Retina (tissue), 1 donor: ENCODE results near the gene GASK1A.
"Not testable (repeated sequence)": the region's sequence is repeated elsewhere in the genome, so short reads cannot be mapped to it uniquely, and the experiment has no call there.

Source experiments
- DNase-seq: peaks from one replicate; pipeline ENCODE4 v3.0.0-alpha.2; 2016

GASK1A gene

GRCh38 chr3:43032646-43033628 is 53.8 kb downstream of the GASK1A start:
- no peak for DNase-seq

DNA sequence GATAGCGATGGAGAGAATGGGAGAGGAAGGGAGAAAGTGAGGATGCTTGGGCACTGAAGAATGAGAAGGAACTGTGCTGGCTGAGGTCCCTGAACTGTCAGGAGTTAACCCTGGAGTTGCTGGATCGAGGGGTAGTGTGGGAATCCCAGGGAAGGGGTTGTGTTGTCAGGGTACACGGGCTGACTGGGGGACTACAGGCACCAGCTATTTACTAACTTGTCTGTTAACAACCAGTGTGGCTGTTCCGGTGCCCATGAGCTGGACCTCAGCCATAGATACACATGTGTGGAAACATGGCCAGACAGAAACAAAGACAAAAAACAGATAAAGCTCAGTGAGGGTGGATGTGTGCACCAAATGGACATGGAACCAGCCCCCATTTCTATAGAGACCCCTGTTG is 55.1 kb downstream of the GASK1A start:
- no peak for DNase-seq

GRCh38 chr3:43034911-43035310 is 55.8 kb downstream of the GASK1A start:
- DNase-seq, result no peak

DNA sequence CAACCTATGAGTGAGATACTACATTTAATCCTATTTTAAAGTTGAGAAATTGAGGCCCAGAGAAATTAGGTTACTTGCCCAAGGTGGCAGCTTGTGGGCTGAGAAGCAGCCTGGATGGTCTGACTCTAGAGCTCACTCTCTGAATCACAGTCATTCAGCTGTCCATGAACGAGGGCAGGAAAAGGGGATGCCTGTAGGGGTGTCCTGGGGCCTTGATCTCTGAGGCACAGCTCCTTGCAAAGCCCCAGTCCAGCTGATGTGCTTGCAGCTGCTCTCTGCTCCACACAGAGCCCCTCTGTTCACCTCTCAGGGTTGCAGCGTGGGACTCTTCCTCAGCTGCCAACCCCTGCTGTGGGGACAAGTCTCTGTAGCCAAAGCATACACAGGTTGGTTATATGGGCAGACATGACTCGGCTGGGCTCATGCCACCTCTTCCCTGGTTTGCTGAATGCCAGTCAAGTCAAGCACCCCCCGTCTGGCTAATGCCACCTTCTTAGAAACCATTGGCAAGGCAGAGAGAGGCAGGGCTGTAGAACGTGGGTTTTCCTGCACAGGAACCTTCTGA is 56.8 kb downstream of the GASK1A start:
- no peak for DNase-seq

DNA sequence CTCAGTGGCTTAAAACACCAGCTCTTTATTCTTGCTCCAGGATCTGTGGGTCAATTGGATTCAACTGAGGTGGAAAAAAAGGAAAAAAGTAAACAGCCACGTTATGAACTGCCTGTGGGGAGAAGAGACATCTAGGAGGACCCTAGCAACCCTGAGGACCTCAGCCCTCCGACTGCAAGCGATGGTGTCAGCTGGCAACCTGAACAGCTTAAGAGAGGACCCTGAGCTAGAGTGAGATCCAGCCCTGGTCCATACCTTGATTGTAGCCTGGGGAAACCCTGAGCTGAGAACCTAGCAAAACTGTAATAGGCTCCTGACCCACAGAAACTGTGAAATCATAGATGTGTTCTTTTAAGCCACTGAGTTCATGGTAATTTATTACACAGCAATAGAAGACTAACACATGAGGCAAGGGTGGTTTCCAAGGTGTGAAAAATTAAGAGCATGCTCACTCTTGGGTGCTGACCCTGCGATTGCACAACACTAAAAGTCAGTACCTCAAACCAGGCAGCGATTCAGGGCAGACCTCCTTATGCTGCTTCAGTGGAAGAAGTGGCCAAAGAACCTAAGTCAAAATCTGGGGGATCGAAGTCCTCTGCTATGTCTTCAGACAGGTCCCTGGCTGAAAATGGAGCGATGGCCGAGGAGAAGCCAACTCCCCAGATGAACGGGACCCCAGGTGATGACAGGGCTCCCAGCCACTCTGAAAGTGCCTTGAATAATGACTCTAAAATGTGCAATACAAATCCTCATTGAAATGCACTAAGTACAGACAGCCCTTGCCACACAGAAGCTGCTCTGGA is 57.7 kb downstream of the GASK1A start:
- no peak for DNase-seq

- no peak for DNase-seq
These were observed 58.9 kb downstream of the GASK1A start for GRCh38 chr3:43038010-43038409.

GRCh38 chr3:43041517-43041916 is 62.4 kb downstream of the GASK1A start:
- no peak for DNase-seq

DNA sequence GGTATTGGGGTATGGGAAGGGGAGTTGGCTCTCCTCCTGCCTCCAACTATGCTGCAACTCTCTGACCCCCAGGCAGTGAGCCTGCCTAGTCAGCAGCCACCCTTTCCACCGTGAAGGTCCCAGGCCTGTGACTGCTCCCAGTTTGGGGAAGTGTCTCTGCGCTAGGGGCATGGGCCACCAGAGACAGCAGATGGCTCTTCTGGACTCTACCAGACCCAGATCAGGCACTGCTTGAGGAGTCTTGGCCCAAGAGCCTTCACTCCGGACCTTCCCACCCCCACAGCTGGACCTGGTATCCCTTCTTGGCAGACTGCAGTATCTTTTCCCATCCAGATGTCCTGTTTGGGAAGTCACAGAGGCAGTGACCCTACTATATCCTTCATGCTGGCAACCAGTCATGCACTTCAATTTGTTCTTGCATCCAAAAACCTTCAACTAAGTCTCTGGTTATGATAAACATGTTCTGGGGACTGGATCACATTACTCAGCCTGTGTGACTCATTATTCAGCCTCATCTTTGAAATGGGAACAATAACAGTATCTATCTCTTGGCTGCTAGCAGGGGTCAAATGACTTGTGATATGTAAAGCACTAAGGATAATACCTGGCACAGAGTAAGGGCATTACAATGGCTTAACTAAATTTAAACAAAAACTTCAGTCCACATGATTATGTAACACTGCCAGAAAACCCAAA is 64.1 kb downstream of the GASK1A start:
- no peak for DNase-seq

DNA sequence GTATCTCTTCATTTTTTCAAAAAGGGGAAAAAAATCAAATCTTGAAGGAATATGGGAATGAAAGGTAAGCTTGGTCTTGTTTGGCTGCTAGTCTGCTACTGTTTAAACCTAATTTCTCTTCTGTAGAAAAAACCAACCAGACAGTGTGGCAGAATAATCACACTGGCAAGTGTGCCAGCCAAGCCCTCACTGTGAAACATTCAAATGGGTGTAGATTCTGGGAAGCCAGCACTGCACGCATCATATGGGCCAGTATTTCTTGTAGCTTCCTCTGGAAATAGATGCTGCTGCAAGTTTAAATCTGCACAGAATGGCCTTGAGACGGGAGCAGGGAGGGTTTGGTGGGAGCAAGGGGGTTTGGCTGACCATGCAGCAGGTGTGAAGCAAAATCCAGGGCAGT is 64.7 kb downstream of the GASK1A start:
- DNase-seq, result no peak

DNA sequence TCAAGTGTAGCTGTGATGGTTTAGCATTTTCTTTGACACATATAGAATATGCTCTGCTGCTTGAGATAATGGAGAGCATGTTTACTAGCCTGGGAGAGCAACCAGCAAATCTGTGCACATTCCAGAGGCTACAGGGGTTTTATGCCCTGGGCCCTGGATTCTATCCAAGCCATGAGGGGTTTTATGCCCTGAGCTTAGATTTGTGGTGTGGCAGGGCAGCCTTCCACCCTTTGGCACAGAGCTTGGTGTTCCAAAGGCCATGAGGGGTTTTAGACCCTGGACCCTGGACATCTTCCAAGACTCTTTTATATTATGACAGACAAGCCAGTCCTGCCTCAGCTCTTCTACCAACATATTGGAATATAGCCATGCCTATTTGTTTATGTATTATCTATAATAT is 66.0 kb downstream of the GASK1A start:
- DNase-seq, result not testable (repeated sequence)

- DNase-seq, result no peak
These were observed 67.5 kb downstream of the GASK1A start for GRCh38 chr3:43046583-43046982.

DNA sequence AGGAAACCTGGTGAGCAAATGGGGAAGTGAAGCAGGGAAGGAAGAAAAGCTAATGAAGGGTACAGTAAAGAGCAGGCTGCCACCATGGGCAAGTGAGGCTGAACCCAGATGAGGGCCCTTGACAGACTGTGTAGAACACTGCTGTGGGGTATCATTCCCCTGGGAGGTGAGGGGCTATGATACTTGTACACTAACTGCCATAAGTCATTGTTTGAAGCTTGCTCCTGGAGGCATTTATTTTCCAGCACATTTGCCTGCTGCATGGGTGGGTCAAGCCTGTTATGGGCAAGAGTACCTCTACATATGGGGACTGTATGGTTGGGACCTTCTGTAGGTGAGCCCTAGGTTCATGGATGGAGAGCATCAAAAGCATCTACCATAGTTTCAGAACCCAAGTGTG is 69.4 kb downstream of the GASK1A start:
- no peak for DNase-seq

DNA sequence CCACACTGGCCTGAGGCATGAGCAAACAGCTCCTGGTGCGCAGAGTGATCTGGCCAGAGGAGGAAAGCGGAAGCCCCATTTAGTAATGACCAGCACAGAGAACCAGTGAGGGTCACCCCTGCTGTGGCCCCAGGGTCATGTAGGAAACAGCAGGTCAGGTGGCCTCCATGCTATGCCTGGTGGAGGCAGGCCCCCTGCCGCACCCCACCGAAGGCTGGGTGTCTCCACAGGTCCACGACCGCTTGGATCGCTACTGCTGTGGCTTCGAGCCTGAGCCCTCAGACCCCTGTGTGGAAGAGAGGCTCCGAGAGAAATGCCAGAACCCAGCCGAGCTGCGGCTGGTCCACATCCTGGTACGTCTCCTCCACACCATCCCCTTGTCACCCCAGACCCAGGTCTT is 74.2 kb downstream of the GASK1A start:
- DNase-seq, result no peak

GRCh38 chr3:43054754-43055153 is 75.6 kb downstream of the GASK1A start:
- no peak for DNase-seq

DNA sequence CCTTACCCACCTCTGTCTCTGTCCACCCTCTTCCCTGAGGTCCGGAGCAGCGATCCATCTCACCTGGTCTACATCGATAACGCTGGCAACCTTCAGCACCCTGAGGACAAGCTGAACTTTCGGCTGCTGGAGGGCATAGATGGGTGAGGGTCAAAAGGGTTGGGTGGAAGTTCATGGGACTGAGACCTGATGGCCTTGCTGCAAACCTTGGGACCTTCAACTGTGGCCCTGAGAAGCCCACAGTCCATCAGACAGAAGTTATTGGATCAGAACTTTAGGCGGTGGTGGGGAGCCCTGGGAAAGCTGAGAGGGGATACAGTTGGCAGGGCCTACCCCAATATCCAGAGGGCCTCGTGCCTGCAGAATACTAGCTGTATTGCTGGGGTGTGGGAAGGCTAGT is 76.3 kb downstream of the GASK1A start:
- DNase-seq, result no peak

DNA sequence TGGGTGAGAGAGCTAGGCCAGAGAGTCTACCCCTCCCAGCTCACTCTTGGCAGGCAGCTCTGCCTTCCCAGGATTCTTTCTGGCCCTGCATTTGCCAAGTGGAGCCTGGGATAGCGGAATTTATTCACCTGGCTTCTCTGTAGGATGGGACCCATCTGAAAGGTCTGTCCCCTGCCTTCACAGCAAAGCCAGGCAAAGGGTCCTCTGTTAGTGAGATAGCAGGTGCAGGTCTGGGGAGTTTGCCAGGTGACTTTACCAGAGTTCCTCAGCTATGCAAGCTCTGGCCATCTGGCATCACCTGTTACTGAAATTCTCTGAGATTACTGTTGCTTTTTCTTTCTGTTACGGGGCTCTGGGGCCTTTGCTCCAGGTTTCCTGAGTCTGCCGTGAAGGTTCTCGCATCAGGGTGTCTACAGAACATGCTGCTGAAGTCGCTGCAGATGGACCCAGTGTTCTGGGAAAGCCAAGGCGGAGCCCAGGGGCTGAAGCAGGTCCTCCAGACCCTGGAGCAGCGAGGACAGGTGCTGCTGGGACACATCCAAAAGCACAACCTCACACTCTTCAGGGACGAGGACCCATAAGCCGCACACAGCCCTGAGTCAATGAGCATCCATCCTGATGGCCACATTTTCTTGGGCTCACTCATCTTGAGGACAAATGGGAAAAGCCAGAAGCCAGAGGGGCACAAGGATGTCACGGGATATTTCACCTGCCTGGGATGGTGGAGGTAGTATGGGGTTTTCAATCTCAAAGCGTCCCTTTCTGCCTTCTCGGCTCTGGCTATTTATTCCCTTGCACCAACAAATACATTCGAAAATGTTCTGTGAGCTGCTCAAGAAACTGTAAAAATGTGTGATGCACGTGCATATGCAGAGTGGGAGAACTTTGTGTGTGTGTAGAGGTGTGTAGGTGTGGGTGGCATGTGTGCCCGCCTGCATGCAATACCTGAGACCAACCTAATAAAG is 77.0 kb downstream of the GASK1A start:
- DNase-seq, result no peak

- DNase-seq, result no peak
These were observed 80.3 kb downstream of the GASK1A start for GRCh38 chr3:43059456-43059855.

DNA sequence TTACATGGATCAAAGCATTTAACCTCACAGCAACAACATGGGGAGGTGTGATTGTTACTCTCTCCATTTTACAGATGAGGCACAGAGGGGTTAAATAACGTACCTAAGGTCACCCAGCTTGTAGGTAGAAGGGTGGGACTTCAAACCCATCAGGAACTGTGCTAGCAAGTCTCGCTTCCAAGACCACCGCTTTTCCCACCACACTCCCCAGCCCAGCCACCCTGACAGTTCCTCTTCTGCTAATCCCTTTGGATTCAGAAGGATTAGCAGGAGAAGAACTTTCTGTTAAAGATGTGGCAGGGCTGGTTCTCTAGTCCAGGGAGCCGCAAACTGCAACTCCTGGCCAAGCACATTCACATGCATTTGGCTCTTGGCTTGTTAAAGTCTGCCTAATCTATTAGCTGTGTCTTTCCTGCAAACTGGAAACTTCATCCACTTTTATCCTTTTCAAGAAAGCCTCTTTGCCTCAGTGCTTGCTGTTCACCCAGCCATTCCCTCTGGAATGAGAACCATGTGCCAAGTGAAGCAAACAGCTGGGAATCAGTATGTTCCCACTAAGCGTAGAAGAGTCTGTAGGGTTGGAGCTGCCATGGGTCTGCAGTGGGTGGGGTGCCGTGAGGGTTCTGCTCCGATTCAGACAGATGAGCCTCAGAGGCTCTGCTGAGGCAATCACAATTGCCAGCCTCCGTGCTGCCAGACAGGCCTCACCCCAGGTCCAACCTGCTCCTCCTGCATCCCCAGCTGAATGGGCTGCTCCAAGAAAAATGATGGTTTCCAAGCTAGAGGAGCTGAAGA is 82.2 kb downstream of the GASK1A start:
- no peak for DNase-seq

GRCh38 chr3:43062040-43062563 is 83.0 kb downstream of the GASK1A start:
- no peak for DNase-seq

- DNase-seq, result no peak
These were observed 83.5 kb downstream of the GASK1A start for GRCh38 chr3:43062564-43063040.
